ENCODE data around the gene CDCA8.

Gene CDCA8

DNA sequence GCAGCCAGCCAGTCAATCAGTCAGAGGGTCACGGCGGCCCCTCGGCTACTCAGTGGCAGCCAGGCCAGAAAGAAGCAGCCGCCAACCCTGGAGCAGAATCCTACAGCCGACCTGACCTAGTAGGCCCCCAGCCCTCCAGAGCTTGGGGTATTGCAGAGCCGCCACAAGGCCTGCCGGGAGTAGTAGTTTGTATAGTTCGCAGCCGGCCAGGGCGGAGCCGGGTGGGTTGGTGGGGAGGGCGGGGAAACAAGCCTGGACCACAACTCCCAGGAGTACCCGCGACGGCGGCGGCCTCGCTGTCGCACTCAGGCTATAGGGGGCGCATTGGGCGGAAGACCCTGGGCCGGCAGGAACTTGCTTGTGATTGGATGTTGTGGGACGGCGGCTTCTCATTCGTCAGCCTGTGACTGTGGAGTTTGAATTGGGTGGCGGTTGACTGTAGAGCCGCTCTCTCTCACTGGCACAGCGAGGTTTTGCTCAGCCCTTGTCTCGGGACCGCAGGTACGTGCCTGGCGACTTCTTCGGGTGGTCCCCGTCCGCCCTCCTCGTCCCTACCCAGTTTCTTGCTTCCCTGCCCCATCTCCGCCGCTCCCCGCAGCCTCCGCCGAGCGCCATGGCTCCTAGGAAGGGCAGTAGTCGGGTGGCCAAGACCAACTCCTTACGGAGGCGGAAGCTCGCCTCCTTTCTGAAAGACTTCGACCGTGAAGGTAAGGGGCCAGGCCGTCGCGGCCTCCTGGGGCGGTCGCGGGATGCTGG is at the start of gene CDCA8:
TSS of gene CDCA8 (plus strand) at position 439 of the 756 bp plus-strand sequence. CDS start at position 614, 175 bp downstream.
- peak; percentile 98 for DNase-seq

DNA sequence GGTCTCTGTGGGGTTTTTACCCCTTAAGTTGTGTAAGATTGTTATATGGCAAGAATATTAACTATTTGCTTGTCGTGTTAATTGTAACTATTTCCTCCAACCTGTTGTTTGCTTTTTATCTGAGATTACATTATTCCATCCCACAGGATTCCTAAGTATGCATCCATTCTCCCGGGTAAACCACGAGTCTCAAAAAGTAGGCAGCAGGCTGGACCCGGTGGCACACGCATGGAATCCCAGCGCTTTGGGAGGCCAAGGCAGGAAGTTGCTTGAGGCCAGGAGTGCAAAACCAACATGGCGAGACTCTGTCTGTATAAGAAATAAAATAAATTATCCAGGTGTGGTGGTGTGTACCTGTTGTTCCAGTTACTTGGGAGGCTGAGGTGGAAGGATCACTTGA is 45.0 kb upstream of the CDCA8 start:
- DNase-seq: no peak

DNA sequence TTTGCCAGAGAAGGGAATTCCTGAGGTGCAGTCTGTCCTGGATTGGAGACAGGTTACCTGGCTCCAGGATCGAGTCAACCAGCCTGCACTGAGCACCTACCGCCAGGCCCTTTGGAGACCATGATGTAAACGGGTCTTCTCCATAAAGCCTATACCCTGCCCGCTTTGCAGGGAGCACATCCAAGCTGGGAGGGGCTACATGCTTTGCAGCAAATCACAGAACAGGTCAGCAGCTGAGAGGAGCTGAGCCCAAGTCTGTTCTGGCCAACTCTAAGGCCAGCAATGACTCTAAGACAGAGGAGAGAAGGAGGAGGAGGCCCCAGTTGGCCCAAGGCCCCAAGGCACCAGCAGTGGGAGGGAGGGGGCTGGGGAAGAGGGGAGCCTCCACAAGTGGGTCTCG is 42.1 kb upstream of the CDCA8 start:
- no peak for DNase-seq

DNA sequence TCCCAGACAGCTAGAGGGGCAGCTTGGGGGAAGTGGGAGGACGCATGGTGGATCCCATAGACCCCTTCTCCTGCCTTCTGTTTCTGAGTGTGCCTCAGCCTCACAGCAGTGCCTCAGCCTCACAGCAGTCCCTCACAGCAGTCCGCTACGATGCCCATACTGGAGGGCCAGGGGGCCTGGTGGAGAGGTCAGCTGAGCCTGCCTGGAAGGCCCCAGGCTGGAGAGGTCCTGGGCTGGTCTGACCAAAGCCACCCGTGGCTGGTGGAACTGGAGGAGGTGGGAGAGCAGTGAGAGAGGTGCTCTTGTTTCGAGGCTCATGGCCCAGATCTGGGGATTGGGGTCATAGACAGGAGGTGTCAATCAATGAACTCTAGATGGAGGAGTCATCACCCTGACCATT is 41.6 kb upstream of the CDCA8 start:
- DNase-seq: no peak

DNA sequence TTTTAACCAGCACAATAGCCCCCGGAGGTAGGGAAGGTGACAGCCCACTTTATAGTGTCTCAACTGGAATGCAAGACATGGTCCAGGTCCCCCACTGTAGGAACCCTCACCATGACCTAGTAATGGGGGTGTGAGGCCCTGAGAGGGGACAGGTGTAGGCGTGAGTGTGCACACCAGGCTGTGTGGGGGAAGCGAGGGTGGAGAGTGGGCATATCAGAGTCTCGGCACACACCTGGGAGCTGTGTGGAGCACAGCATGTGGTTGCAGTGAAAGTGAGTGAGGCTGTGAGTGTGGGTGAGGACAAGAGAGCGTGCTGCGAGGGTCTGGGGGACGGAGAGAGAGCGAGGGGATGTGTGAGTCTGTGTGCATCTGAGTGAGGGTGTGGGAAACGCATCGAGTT is 40.5 kb upstream of the CDCA8 start:
- DNase-seq: no peak

DNA sequence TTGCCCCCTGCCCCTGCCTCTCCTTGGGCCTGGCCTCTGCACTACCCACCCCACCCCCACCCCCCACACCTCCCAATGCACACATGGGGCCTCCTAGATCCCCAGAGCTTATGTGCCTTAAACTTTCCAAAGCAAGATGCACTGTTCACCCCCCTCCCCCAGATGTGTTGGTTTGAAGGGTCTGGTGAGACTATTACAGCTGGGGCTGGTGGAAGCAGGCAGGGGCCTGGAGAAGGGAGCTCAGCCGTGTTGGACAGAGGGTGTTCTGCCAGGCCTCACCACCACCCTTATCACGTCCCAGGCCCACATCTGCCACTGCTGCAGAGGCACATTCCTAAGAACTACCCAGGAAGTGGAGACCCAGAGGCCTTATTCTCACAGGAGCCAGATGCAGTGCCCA is 39.3 kb upstream of the CDCA8 start:
- no peak for DNase-seq

DNA sequence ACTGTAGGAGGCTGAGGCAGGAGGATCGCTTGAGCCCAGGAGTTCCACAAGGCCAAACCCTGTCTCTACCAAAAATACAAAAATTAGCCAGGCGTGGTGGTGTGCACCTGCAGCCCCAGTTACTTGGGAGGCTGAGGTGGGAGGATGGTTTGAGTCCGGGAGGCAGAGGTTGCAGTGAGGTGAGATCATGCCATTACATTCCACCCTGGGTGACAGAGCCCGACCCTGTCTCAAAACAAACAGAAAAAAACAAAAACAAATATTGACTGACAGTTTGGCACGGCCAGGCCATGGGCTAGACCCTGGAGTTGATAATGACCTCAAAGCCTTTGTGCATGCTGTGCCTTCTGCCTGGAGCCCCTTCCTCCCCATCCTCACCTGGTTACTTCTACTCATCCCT is 38.4 kb upstream of the CDCA8 start:
- DNase-seq: no peak

DNA sequence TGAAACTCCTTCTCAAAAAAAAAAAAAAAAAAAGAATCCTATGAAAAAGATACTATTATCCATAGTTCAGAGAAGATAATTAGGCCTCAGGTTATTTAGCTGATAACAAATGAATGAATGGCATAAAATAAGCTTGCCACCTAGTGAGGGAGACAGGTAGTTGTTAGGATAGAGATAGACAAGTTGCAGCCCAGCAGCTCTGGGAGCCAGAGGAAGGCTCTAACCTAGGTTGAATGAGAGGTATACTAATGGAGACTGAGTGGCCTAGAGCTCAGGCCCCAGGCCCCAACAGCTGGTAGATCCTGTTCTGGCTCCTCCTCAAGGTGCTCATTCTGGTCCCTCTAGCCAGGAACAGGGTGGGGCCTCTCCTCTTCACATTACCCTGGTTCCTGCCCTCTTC is 37.0 kb upstream of the CDCA8 start:
- DNase-seq: no peak

DNA sequence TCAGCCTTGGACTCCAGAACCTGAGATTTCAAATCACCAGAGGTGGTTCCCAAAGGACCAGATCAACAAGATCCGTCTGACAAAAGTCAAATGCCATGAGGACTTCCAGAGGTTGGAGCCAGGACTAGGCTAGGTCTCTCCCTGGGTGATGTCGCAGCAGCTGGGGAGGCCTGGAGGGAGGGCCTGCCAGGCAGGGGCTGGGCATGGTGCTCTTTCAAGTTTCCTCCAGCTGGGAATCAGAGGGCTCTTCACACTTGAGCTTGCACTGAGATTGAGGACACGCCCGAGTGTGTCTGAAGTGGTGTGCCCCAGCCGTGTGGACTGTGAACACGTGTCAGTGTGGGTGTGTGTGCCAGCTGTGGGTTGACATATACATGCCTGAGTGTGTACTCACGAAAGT is 36.3 kb upstream of the CDCA8 start:
- no peak for DNase-seq

DNA sequence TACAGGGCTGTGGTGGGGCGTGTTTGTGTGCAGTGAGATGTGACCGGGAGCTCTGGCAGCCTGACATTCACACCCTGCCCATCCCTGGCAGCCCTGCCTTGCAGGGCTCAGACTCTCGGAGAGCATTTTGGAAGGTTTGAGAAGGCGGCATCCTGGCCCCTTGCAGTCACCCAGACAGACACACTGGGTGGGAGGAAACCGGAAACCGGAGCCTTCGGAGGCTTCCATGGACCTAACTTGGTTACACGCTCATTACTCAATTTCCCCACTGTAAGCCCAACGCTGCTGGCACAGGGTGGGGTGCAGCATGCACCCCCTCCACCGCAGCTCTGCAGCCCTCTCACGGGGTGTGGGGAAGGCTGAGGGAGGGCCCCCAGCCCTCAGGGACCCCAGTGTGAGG is 35.4 kb upstream of the CDCA8 start:
- no peak for DNase-seq

DNA sequence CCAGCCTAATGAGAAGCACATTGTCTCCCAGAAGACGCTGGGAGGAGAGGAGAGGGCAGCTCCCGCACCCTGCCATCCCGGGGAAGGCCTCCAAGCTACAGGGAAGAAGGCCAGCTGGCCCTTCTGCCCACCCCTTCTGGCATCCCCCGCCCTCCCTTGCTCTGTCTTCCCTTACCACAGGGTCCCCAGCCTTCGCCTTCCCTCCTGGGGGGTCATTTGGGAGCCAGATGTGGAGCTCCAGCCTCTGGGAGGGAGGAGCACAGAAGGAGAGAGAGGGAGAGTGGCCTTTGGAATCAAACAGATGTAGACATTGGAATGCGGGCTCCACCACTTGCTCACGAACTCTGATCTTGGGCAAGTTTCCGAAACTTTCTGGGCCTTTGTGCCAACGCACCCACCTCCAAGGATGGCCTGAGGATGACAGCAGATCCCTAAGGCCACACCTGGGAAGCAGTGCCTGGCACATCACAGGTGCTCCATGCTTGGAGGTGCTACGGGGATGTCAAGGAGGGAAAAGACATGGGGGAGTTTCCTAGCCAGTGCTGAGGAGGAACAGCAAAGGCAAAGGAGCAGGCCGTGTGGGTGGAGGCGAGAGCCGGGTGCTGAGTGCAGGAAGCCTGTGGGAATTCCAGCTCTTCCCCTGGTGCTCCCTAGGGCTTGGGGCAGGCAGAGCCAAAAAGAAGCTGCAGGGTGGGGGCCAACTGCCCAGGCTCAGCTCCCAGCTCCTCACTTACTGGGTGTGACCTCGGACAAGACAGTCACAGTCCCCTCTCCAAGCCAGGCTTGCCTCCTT is 34.5 kb upstream of the CDCA8 start:
- no peak for DNase-seq

DNA sequence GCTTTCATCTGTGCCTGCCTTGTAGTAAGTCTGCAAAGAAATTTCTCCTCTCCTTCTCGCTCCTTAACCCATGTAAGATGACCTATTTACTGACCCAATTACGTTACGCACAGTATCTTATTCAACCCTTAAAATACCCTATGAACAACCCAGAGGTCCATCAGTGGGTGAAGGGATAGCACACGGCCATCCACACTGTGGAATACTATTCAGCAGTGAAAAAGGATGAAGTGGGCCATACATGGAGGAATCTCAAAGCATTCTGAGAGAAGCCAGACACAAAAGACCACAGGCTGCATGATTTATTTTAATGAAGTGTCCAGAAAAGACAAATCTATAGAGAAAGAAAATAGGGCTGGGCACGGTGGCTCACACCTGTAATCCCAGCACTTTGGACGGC is 33.8 kb upstream of the CDCA8 start:
- no peak for DNase-seq

DNA sequence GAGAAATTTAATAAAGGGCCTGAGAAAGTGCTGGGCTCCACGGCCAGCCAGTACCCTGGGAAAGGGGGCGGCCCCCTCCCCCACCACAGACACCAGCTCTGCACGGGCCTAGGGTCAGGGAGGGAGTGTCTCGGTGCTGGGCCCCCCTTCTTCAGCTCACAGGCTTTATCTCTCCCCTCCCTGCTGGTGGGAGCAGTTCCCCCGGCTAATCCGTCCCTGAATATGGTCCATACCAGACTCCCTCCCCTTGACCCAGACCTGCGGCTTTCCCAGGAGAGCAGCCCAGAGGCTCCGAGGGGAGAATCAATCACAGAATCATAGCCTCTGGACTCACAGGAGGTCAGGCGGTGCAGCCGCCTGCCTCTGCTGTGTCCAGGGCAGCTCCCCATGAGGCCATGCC is 31.7 kb upstream of the CDCA8 start:
- no peak for DNase-seq

DNA sequence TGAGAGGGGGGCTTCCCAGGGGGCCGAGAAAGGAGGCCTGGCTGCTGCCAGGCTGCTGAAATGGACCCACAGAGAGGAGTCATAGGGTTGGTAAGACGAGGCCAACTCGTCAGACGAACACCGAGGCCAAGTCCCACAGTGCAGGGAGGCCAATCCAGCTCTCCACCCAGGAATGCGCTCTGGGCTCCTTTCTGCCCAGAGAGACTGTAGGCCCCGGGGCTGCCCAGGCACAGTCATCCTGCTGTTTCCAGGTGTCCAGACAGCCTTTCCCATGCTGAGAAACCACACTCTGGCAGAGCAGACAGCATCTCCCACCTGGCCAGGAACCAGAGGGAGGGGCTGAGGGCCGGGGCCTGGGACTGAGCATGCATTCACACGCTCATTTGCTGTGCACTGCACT is 30.9 kb upstream of the CDCA8 start:
- DNase-seq: no peak

DNA sequence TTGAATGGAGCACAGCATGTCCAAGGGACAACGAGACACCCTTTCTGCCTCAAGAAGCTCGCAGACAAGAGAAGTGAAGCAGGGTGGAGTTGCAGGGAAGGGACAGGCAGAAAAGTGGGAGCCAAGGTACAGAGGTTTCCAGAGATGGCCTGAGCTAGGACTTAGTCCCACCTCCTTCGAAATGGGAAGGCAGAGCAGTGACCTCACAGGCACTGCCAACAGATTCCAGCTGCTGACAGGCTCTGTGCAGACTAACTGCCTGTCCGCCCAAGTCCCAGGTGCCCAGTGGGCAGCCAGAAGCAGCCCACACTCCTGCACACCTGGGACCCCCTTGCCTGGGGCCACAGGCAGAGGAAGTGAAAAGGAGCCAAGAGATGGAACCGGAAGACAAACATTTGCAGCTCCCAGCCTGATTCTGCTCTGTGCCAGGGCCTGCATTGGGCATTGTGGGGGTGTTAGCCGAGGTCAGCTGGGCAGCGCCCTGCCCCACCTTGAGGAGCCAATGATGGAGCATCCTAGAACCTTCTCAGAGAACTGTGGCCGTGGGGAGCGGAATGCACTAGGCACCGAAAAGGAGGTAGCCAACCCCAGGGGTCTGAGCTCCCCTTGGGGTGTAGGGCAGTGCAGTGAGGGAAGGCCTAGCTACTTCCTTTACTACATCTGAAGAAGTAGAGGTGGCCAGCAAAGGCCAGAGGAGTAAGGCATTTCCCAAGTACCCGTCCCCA is 30.1 kb upstream of the CDCA8 start:
- DNase-seq: no peak

DNA sequence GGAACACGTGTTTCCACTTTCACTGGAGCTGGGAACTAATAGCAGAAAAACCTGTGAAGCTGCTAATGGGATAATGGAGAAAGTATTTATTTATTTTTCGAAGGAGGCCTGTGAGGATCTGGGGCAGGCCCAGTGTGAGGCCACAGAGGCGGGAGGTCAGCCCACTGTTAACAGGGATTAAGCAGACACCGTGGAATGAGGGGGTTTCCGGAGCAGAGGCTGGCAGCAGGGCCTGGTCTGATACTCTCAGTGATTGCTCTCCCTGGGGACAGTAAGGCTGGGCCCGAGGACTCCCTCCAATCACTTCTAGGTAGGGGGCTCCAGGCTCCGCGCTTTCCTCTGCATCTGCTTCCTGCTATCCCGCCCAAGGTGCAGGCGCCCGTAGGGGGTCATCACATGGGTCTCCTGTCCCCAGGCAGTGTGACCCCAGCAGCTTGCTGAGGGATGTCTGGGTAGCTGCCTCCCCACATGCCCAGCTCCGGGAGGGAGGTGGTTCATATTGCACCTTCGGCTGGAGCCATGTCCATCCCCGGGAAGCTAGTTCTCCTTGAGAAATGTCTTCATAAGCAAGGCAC is 28.8 kb upstream of the CDCA8 start:
- DNase-seq: no peak

DNA sequence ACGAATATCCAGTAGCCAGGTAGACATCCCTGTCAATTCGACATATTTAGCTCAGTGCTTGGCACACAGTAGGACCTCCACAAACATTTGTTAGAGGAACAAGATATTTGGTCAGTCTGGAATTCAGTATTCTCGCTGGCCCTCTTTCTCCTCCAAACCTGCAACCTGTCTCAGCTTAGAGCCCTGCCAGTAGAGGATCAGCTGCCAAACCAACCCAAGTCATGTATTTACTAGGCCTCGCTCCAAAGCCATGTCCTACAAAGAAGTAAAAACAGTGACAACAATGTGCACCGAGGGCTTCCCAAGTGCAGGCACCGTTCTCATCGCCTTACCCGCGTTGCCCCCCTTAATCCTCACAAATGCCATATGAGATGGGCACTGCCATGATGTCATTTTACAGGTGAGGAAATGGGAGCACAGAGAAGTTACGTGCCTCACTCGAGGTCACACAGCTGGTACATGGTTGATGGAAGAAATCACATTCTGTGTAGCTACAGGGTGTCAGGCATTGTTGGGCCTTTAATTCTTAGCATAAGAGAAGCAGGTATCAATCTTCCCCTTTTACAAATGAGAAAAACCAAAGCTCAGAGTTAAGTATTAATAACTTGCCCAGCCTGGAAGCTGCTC is 26.0 kb upstream of the CDCA8 start:
- DNase-seq: no peak

DNA sequence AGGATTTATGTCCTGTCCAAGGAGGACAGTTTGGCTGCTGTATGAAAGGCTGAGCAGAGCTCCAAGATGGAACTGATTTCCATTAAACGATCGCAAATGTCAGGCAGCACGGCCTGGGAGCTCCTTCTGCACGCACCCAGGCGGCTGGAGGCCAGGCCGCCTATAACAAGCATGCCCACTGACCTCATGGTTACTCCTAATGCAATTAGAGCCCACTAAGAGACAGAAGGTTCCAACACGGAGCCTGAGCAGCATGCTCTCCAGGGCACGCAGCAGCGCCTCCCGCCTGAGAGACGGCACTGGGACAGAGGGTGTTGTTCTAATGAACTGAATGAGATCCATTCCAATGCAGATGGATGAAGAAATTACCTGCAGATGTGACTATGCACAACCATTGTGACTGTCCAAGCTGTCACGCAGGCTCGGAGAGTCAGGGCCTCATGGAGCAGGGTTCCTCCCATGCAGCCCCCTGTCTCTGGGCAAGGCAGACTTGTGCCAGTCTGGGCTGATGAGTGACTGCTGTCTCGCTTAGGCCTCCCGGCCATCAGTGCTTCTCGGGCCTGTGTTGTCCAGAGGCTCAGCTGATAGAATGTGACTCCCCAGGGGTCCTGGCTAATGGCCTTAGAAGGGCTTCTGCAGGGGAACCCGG is 25.2 kb upstream of the CDCA8 start:
- DNase-seq: no peak

DNA sequence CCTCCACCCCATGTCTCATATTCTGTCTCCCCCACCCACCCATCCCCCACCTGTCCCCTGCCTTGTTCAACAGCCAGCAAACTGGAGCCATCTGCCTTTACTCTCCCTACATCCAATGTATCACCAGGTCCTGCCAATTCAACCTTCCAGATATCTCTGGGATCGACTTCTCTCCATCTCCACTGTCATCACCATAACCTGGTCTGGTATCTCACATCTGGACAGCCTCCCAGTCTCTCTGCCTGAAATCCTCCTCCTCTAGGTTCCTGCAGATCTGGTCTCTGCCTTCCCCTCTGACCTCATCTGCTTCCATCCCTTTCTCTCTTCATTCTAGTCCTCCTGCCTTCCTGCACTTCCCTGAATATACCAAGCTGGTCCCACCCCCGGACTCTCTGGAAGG is 22.2 kb upstream of the CDCA8 start:
- DNase-seq: no peak

DNA sequence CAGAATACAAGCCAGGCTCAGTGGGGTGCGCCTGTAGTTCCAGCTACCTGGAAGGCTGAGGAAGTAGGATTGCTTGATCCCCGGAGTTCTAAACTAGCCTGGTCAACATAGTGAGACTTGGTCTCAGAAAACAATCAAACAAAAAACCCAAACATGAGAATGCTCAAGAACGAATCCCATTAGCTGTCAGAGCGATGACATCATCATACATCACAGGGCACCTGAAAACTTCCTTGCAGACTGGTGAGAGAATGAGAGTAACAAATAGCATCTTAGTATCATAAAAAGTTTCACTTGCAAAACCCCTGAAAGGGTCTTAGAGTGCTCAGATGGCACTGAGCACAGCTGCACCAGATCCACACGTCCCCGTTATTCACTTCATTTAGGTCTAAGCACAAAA is 21.1 kb upstream of the CDCA8 start:
- DNase-seq: no peak

DNA sequence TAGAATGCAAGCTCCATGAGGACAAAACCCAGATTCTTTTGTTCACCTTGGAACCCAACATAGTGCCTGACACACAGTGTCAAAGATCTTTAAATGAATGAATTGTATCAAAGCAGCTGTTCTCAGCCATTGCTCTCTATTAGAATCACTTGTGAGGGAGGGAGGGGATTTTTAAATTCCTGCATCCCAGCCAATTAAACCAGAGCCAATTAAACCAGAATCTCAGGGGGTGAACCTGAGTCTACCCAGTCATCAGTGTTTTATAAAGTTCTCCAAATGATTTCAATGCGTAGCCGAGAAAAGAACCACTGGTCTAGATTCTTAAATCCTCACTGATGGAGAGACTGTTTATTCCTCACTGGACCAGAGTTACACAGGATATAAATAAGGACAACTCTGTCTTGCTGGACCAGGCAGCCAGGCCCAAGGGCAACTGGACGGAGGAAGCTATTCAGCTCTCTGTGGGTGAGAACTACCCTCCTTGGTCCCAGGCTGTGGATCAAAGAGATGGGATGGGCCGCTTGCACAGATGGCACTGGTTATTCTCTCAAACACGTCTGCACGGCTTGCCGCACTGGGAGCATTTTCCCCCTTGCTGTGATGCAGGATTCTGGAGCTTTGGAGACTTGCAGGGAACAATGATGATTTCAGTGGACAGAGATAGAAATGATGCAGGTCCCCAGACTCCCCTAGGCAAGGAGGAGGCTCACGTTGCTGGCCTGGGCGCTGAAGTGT is 20.0 kb upstream of the CDCA8 start:
- no peak for DNase-seq

DNA sequence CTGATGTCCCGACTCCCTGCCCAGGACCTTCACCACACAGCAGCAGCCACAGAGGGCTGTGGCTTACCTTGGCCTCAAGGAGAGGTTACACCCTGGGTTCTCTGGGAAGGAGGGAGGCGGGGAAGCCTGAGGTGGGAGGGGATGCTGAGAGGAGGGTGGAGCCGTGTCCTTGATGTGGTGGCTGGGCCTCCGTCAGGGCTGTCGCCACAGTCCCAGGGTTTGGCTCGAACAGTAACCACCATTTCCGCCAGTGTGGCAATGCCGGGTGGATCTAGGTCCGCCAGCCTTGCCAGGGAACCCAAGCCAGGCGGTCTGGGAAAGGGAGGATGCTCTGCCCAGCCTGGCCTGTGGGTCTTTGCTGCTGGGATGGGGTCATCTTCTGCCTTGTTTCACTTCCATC is 18.4 kb upstream of the CDCA8 start:
- DNase-seq: no peak
